Lower leg skin (tissue), 4 donors: Measurements from ENCODE around the gene CCSAP. TPM values are rescaled to one million over a fixed set of nuclear protein-coding genes. Genes with fewer than 3 reads are reported as not detected.

Experiments
- DNase-seq, 2 donors: peaks; one replicate each; pipeline ENCODE4 v3.0.0-alpha.2; 2019; ENCODE audit warnings: low spot score in 2 of 2
- H3K4me3 ChIP-seq: fragments of 200-600 bp; sonication (generic); 2 replicates; pipeline ENCODE4 v1.5.1; 2017; ENCODE audit warnings: mild to moderate bottlenecking, low read depth; ENCODE audit not compliant: poor library complexity, severe bottlenecking
- POLR2A ChIP-seq, 2 donors: fragments of 450-650 bp; IDR thresholded peaks; one replicate each; pipeline ENCODE4 v1.6.1; 2016 to 2017; ENCODE audit warnings: antibody characterized with exemption in 2 of 2, mild to moderate bottlenecking in 1 of 2, moderate library complexity in 1 of 2
- WGBS, 2 donors: methylation state at CpG; one replicate each; pipeline ENCODE4 v1.1.5; 2018; 5-methylcytosine and 5-hydroxymethylcytosine counted together
- intact Hi-C: fragments of 100-400 bp; cut with DNase I; formaldehyde crosslinking; loops from one replicate; pipeline ENCODE4 v1.15.0; 2023; ENCODE audit warnings: low total_unique reads
- total RNA-seq, 4 donors: library from RNA; depleted of rRNA; stranded (reverse); fragments of >200 nt; gene quantifications; one replicate each; pipeline ENCODE4 v1.1.0, GENCODE V29; 2016
- TF ChIP-seq, protein P1 (sequence below), 3 donors: fragments of 450-650 bp; IDR thresholded peaks; one replicate each; pipeline ENCODE4 v1.5.1; 2016; ENCODE audit warnings: antibody characterized with exemption in 3 of 3, mild to moderate bottlenecking in 3 of 3, moderate library complexity in 2 of 3

CCSAP gene
- total RNA-seq, 4 donors from 2014 or later, result 20.0 to 32.4 (median 26.8) TPM

DNA sequence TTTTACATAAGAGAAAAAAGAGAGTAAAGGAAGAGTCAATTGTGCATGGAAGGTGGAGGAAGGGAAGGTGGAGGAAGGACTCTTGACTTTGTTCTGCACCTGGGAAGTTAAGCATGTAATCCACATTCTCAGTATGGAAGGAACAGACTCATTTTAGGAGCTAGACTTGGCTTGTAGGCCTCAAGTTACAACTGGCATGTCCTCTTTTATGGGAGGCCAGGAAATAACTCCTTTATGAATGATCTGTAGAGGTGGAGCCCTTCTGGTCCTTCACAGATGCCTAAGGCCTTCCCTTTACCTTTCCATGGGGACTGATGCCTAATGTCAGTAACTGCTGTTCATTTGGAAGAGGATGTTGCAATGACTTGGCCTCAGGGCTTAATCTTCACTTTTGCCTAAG is 29.4 kb upstream of the CCSAP start:
- no peak for DNase-seq

DNA sequence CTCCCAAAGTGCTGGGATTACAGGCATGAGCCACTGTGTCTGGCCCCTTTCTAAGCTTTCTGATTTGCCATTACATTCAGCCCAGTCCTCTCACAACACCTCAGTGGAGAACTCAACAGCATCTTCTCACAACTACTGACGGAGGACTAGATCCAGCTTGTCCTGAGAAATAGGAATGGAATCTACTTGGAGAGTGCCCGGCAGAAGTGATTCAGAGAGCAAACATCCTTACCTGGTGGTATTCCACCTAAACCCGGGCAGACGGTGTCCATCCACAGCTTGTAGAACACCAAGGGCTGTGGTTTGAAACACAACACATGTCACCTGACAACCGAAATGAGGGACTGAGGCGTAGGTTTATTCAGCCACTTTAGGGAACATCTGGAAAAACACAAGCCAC is 28.8 kb upstream of the CCSAP start:
- no peak overlapping the region for H3K4me3 ChIP-seq
- DNase-seq, result no peak
- TF ChIP-seq POLR2A (IDR thresholded peaks at IDR 0.05), result no peak
- TF ChIP-seq, protein P1, sequence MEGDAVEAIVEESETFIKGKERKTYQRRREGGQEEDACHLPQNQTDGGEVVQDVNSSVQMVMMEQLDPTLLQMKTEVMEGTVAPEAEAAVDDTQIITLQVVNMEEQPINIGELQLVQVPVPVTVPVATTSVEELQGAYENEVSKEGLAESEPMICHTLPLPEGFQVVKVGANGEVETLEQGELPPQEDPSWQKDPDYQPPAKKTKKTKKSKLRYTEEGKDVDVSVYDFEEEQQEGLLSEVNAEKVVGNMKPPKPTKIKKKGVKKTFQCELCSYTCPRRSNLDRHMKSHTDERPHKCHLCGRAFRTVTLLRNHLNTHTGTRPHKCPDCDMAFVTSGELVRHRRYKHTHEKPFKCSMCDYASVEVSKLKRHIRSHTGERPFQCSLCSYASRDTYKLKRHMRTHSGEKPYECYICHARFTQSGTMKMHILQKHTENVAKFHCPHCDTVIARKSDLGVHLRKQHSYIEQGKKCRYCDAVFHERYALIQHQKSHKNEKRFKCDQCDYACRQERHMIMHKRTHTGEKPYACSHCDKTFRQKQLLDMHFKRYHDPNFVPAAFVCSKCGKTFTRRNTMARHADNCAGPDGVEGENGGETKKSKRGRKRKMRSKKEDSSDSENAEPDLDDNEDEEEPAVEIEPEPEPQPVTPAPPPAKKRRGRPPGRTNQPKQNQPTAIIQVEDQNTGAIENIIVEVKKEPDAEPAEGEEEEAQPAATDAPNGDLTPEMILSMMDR (IDR thresholded peaks at IDR 0.05), result no peak
- intact Hi-C loops, result no loop called here
- WGBS, 2 donors, result 79 to 84% methylated on average over 6 of the region's 6 CpGs

More for the DNA sequence above, 29.4 kb upstream of the CCSAP start:
- no peak overlapping the region for H3K4me3 ChIP-seq
- no peak for TF ChIP-seq POLR2A (IDR thresholded peaks at IDR 0.05)
- TF ChIP-seq, protein P1 (IDR thresholded peaks at IDR 0.05), result no peak
- intact Hi-C loops, result no loop called here

DNA sequence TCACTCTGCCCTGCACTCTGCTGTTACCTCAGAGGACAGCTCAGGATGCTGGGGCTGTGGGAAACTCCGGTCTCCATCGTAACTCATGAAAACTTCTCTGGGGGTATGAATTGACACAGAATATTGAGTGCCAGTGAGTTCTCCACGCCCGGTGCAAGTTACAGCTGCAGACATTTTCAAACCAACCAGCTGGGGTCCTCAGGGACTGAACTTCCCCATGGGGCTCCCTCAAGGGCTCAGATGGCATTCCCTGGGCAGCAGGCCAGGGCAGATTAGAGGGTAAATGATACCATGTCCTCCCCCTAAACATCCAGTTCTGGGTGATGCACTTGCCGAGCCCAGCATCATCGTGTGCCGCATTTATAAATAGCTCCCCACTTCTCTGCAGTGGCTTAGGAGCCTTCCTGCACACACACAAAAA is 27.8 kb upstream of the CCSAP start:
- 26 to 40% methylated on average over 7 of the region's 7 CpGs for WGBS, 2 donors
- intact Hi-C loops, result no loop called here
- TF ChIP-seq, protein P1 (IDR thresholded peaks at IDR 0.05), result no peak
- TF ChIP-seq POLR2A (IDR thresholded peaks at IDR 0.05), result no peak

DNA sequence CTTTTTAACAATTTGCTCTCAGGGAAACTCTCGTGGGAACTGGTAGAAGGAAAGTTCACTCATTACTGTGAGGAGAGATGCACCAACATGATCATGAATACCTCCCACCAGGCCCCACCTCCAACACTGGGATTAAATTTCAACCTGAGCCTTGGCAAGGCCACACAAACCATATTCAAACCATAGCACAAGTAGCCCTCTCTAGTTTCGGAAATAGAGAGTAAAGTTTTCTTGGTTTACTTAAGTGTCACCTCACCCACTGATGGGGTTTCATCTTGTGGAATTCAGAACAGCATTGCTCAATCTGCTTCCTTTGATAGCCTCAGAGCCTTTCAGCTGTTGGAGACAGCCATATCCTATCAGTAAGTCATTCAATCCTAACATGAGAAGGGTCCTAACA is 25.5 kb upstream of the CCSAP start:
- intact Hi-C loops, result no loop called here
- H3K4me3 ChIP-seq, result no peak overlapping the region
- 61 to 67% methylated on average over 2 of the region's 2 CpGs for WGBS, 2 donors
- TF ChIP-seq, protein P1 (IDR thresholded peaks at IDR 0.05), result no peak
- TF ChIP-seq POLR2A (IDR thresholded peaks at IDR 0.05), result no peak
- DNase-seq, result no peak

More for the DNA sequence above, 27.8 kb upstream of the CCSAP start:
- no peak overlapping the region for H3K4me3 ChIP-seq
- DNase-seq, result no peak

DNA sequence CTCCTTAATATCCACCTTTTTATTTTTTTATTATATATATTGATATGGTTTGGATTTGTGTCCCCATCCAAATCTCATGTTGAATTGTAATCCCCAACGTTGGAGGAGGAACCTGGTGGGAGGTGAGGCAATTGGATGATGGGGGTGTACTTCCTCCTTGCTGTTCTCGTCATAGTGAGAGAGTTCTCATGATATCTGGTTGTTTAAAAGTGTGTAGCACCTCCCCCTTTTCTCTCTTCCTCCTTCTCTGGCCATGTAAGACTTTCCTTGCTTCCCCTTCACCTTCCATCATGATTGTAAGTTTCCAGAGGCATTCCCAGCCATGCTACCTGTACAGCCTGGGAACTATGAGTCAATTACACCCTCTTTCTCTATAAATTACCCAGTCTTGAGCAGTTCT is 22.7 kb upstream of the CCSAP start:
- TF ChIP-seq, protein P1 (IDR thresholded peaks at IDR 0.05), result no peak
- no peak for TF ChIP-seq POLR2A (IDR thresholded peaks at IDR 0.05)
- intact Hi-C loops, result no loop called here
- no peak for DNase-seq
- 26 to 49% methylated on average over 2 of the region's 2 CpGs for WGBS, 2 donors
- H3K4me3 ChIP-seq, result no peak overlapping the region
